HG02623 (cell line): Measurements from ENCODE around the gene RAB3GAP2.
"Not testable (repeated sequence)": the region's sequence is repeated elsewhere in the genome, so short reads cannot be mapped to it uniquely, and the experiment has no call there.

ENCODE experiments used
- ATAC-seq: cut with Tn5 transposase; IDR thresholded peaks from one replicate; pipeline ENCODE4 v1.9.1; 2021; ENCODE audit warnings: moderate library complexity; ENCODE audit not compliant: unreplicated experiment

Gene RAB3GAP2

GRCh38 chr1:220213382-220213983, 58.8 kb downstream of the RAB3GAP2 start:
- ATAC-seq = no peak

- ATAC-seq = no peak
These were observed 64.8 kb downstream of the RAB3GAP2 start for GRCh38 chr1:220207411-220207810.

GRCh38 chr1:220204758-220205157, 67.5 kb downstream of the RAB3GAP2 start:
- not testable (repeated sequence) for ATAC-seq

GRCh38 chr1:220203816-220204215, 68.4 kb downstream of the RAB3GAP2 start:
- ATAC-seq = no peak

- ATAC-seq = no peak
These were observed 73.9 kb downstream of the RAB3GAP2 start for GRCh38 chr1:220198186-220199005.

- no peak for ATAC-seq
These were observed 76.6 kb downstream of the RAB3GAP2 start for GRCh38 chr1:220195701-220196100.

- ATAC-seq = no peak
These were observed 82.4 kb downstream of the RAB3GAP2 start for GRCh38 chr1:220189750-220190347.

GRCh38 chr1:220188538-220188937, 83.7 kb downstream of the RAB3GAP2 start:
- no peak for ATAC-seq

GRCh38 chr1:220186752-220187151, 85.5 kb downstream of the RAB3GAP2 start:
- no peak for ATAC-seq

GRCh38 chr1:220184506-220184905, 87.7 kb downstream of the RAB3GAP2 start:
- no peak for ATAC-seq

- ATAC-seq = no peak
These were observed 89.6 kb downstream of the RAB3GAP2 start for GRCh38 chr1:220182656-220183055.

- ATAC-seq = no peak
These were observed 90.1 kb downstream of the RAB3GAP2 start for GRCh38 chr1:220182111-220182510.

- ATAC-seq = no peak
These were observed 95.7 kb downstream of the RAB3GAP2 start for GRCh38 chr1:220176540-220176939.

- no peak for ATAC-seq
These were observed 101.3 kb downstream of the RAB3GAP2 start for GRCh38 chr1:220170836-220171526.

GRCh38 chr1:220169887-220170286, 102.4 kb downstream of the RAB3GAP2 start:
- not testable (repeated sequence) for ATAC-seq

GRCh38 chr1:220166853-220167252, 105.4 kb downstream of the RAB3GAP2 start:
- no peak for ATAC-seq

GRCh38 chr1:220164517-220164916, 107.7 kb downstream of the RAB3GAP2 start:
- ATAC-seq = no peak

- no peak for ATAC-seq
These were observed 108.1 kb downstream of the RAB3GAP2 start for GRCh38 chr1:220164116-220164515.

GRCh38 chr1:220160027-220160426, 112.2 kb downstream of the RAB3GAP2 start:
- ATAC-seq = no peak

- no peak for ATAC-seq
These were observed 113.2 kb downstream of the RAB3GAP2 start for GRCh38 chr1:220159041-220159440.

- not testable (repeated sequence) for ATAC-seq
These were observed 113.7 kb downstream of the RAB3GAP2 start for GRCh38 chr1:220158530-220158929.
